ENCODE results near the gene CDH4.
A peak's percentile ranks its signal among the peaks of the same experiment; 100 is the strongest.

Gene CDH4

GRCh38 chr20:61950641-61951071, 698.6 kb downstream of the CDH4 start:
- ChIA-PET POLR2A (no interaction called here), CTCF (interaction anchor here (0.6 kb wide), 1 partner anchor 649 kb away, joined by 3 read pairs; no protein-coding TSS in a partner anchor)
- H3K27ac ChIP-seq (ENCODE audit: extremely low read depth, low read depth, low read length), result no peak overlapping the region
- H3K4me3 ChIP-seq (ENCODE audit: low read depth, low read length), result no peak overlapping the region
- no peaks in the 10 kb centered on the region for H3K9me3 ChIP-seq (ENCODE audit: control insufficient read depth, insufficient read depth, low read depth, low read length)
- TF ChIP-seq ZNF623 (tag by site-specific recombination; IDR thresholded peaks at IDR 0.05), result no peak
- no peak for TF ChIP-seq ZNF555 (tag by site-specific recombination; conservative IDR thresholded peaks at IDR 0.05)
- TF ChIP-seq MZF1 (tag by site-specific recombination; IDR thresholded peaks at IDR 0.05; ENCODE audit: borderline replicate concordance), result no peak
- TF ChIP-seq ZNF791 (tag by site-specific recombination; IDR thresholded peaks at IDR 0.05), result no peak
- no peak for TF ChIP-seq ZNF518A (tag by site-specific recombination; conservative IDR thresholded peaks at IDR 0.05; ENCODE audit: low read depth)
- TF ChIP-seq ZNF76 (tag by site-specific recombination; IDR thresholded peaks at IDR 0.05; ENCODE audit: borderline replicate concordance, low read depth), result no peak
- TF ChIP-seq ZNF138 (tag by site-specific recombination; IDR thresholded peaks at IDR 0.05; ENCODE audit: borderline replicate concordance), result no peak
- no peak for TF ChIP-seq ZSCAN30 (tag by site-specific recombination; IDR thresholded peaks at IDR 0.05)
- TF ChIP-seq ZNF140 (tag by site-specific recombination; IDR thresholded peaks at IDR 0.05), result no peak
- no peak for TF ChIP-seq ZNF280C (tag by site-specific recombination; IDR thresholded peaks at IDR 0.05)
- TF ChIP-seq PBX3 (CRISPR knock-in tag; IDR thresholded peaks at IDR 0.05), result no peak
- no peak for TF ChIP-seq ZNF248 (tag by site-specific recombination; IDR thresholded peaks at IDR 0.05)
- peaks cover 7% of the 10 kb centered on the region; the same call in 1 of the 2 replicates for H3K4me1 ChIP-seq (ENCODE audit: control insufficient read depth, insufficient read depth, low read length)
- no peaks in the 10 kb centered on the region for H3K36me3 ChIP-seq (ENCODE audit: control insufficient read depth in 2 of 2, insufficient read depth in 1 of 2, low read length in 2 of 2)

- Histone ChIP-seq H3K4me1 (ENCODE audit: control insufficient read depth, insufficient read depth, low read length) (peaks cover 15% of the 10 kb centered on the region), H3K9me3 (ENCODE audit: control insufficient read depth, insufficient read depth, low read depth, low read length) (no peaks in the 10 kb centered on the region), H3K27ac (ENCODE audit: extremely low read depth, low read depth, low read length) (no peak overlapping the region), H3K4me3 (ENCODE audit: low read depth, low read length) (no peak overlapping the region), H3K36me3 (ENCODE audit: control insufficient read depth in 2 of 2, insufficient read depth in 1 of 2, low read length in 2 of 2) (no peaks in the 10 kb centered on the region)
- CTCF ChIA-PET, result no interaction called here
- POLR2A ChIA-PET, result no interaction called here
- TF ChIP-seq ZNF621 (tag by site-specific recombination; IDR thresholded peaks at IDR 0.05), result no peak
- no peak for TF ChIP-seq MEIS1 (CRISPR knock-in tag; IDR thresholded peaks at IDR 0.05; ENCODE audit: borderline replicate concordance)
- TF ChIP-seq MYNN (tag by site-specific recombination; IDR thresholded peaks at IDR 0.05; ENCODE audit: borderline replicate concordance), result no peak
- no peak for TF ChIP-seq YY1 (tag by site-specific recombination; IDR thresholded peaks at IDR 0.05)
- TF ChIP-seq ZNF677 (tag by site-specific recombination; IDR thresholded peaks at IDR 0.05), result no peak
- TF ChIP-seq REST (tag by site-specific recombination; IDR thresholded peaks at IDR 0.05), result peak; percentile 99
- no peak for TF ChIP-seq SALL2 (tag by site-specific recombination; IDR thresholded peaks at IDR 0.05; ENCODE audit: borderline replicate concordance)
- no peak for TF ChIP-seq ZNF585B (tag by site-specific recombination; IDR thresholded peaks at IDR 0.05)
- TF ChIP-seq ZBTB26 (tag by site-specific recombination; optimal IDR thresholded peaks at IDR 0.05), result peak; percentile 16
These were observed 699.9 kb downstream of the CDH4 start for GRCh38 chr20:61951695-61952533.
